NCI-H187 treated with DMSO at 0.1 percent for 48 hours (cell line): ENCODE measurements around the gene ACTN4.

ENCODE experiments used
- DNase-seq: peaks from one replicate; lab custom pipeline; 2025; lab: John Stamatoyannopoulos, UW

ACTN4 gene

GRCh38 chr19:38678217-38678890 lies 30.9 kb downstream of the ACTN4 start:
- no peak for DNase-seq

- DNase-seq, result no peak
Observed at GRCh38 chr19:38678891-38679494, 31.5 kb downstream of the ACTN4 start.

- DNase-seq, result no peak
Observed at GRCh38 chr19:38679839-38680238, 32.4 kb downstream of the ACTN4 start.

GRCh38 chr19:38682195-38682867 lies 34.9 kb downstream of the ACTN4 start:
- DNase-seq, result no peak

GRCh38 chr19:38682872-38683392 lies 35.5 kb downstream of the ACTN4 start:
- DNase-seq, result no peak

- no peak for DNase-seq
Observed at GRCh38 chr19:38683393-38684077, 36.1 kb downstream of the ACTN4 start.

- no peak for DNase-seq
Observed at GRCh38 chr19:38684078-38684861, 36.8 kb downstream of the ACTN4 start.

GRCh38 chr19:38684862-38685665 lies 37.6 kb downstream of the ACTN4 start:
- DNase-seq, result no peak

GRCh38 chr19:38685666-38686529 lies 38.4 kb downstream of the ACTN4 start:
- no peak for DNase-seq

GRCh38 chr19:38686530-38686888 lies 39.1 kb downstream of the ACTN4 start:
- no peak for DNase-seq

- no peak for DNase-seq
Observed at GRCh38 chr19:38687837-38688378, 40.5 kb downstream of the ACTN4 start.

- DNase-seq, result no peak
Observed at GRCh38 chr19:38690146-38690545, 42.7 kb downstream of the ACTN4 start.

GRCh38 chr19:38690832-38691231 lies 43.4 kb downstream of the ACTN4 start:
- DNase-seq, result no peak

- DNase-seq, result no peak
Observed at GRCh38 chr19:38691938-38692457, 44.5 kb downstream of the ACTN4 start.

- no peak for DNase-seq
Observed at GRCh38 chr19:38692458-38693379, 45.3 kb downstream of the ACTN4 start.

- DNase-seq, result no peak
Observed at GRCh38 chr19:38693380-38694223, 46.2 kb downstream of the ACTN4 start.

GRCh38 chr19:38695317-38695683 lies 47.9 kb downstream of the ACTN4 start:
- no peak for DNase-seq
